H1 (cell line): ENCODE data around the gene TMEM151B. TPM values are rescaled to one million over a fixed set of nuclear protein-coding genes. Genes with fewer than 3 reads are reported as not detected.

Source experiments
- CTCF ChIA-PET: fragments of 300-600 bp; sonication (Branson Sonifier 250); formaldehyde crosslinking; loops from one replicate; lab custom pipeline; 2021; ENCODE audit not compliant: partially characterized antibody; lab: Charles Lee
- POLR2A ChIA-PET: fragments of 300-600 bp; sonication (Branson Sonifier 250); formaldehyde crosslinking; loops from one replicate; lab custom pipeline; 2021; ENCODE audit warnings: inconsistent platforms; ENCODE audit not compliant: partially characterized antibody; lab: Charles Lee
- DNase-seq, 2 experiments: peaks; one replicate each; pipeline versions ENCODE4 v3.0.0 to v3.0.0-alpha.2; 2010 to 2022; ENCODE audit warnings: low spot score in 2 of 2, low read depth in 1 of 2, mixed read lengths in 1 of 2
- FAIRE-seq: peaks from 2 replicates; lab custom pipeline; 2011; peaks lifted over from hg19 to GRCh38; lab: Jason Lieb, UNC
- H2AFZ ChIP-seq: 2 replicates; pipeline ENCODE4 v1.8.1; 2012; ENCODE audit warnings: low read length, inconsistent platforms
- H2AK5ac ChIP-seq: 2 replicates; pipeline ENCODE4 v1.6.1; 2013; ENCODE audit warnings: low read depth, low read length
- H2BK120ac ChIP-seq: replicated peaks from 2 replicates; pipeline ENCODE3; 2013; ENCODE audit warnings: low read depth, low read length, inconsistent platforms
- H2BK12ac ChIP-seq: 2 replicates; pipeline ENCODE4 v1.6.1; 2013; ENCODE audit warnings: low read depth, low read length
- H2BK15ac ChIP-seq: 2 replicates; pipeline ENCODE4 v1.6.1; 2013; ENCODE audit warnings: low read length
- H2BK20ac ChIP-seq: 2 replicates; pipeline ENCODE4 v1.6.1; 2013; ENCODE audit warnings: low read length
- H2BK5ac ChIP-seq: 2 replicates; pipeline ENCODE4 v1.6.1; 2013; ENCODE audit warnings: low read depth, low read length
- H3K14ac ChIP-seq: 2 replicates; pipeline ENCODE4 v1.6.1; 2013; ENCODE audit warnings: inconsistent platforms; ENCODE audit not compliant: insufficient read length
- H3K18ac ChIP-seq: 2 replicates; pipeline ENCODE4 v1.6.1; 2013; ENCODE audit warnings: low read length; ENCODE audit errors: extremely low read depth
- H3K23ac ChIP-seq: 2 replicates; pipeline ENCODE4 v1.6.1; 2013; ENCODE audit warnings: inconsistent platforms; ENCODE audit not compliant: insufficient read length
- H3K23me2 ChIP-seq: 2 replicates; pipeline ENCODE4 v1.6.1; 2013; ENCODE audit warnings: low read depth, low read length
- H3K27ac ChIP-seq: 2 replicates; pipeline ENCODE4 v1.6.1; 2011; ENCODE audit warnings: low read depth, low read length, inconsistent platforms
- H3K27me3 ChIP-seq, 4 experiments: replicated peaks in 1 of 4; 1 replicate in 1 of 4; 2 replicates in 3 of 4; pipeline versions ENCODE4 v1.6.1 to v1.8.1; 2011 to 2013; ENCODE audit warnings: low read length in 3 of 4, mild to moderate bottlenecking in 3 of 4, inconsistent platforms in 2 of 4, mixed read lengths in 2 of 4, moderate library complexity in 1 of 4; ENCODE audit not compliant: control insufficient read depth in 3 of 4, insufficient read depth in 3 of 4; ENCODE audit errors: extremely low read depth in 1 of 4
- H3K36me3 ChIP-seq, 4 experiments: 2 replicates each; pipeline versions ENCODE4 v1.6.1 to v1.8.1; 2011 to 2013; ENCODE audit warnings: mild to moderate bottlenecking in 4 of 4, low read length in 3 of 4, moderate library complexity in 2 of 4, control low read depth in 1 of 4, inconsistent platforms in 1 of 4; ENCODE audit not compliant: insufficient read depth in 4 of 4, control insufficient read depth in 2 of 4
- H3K4ac ChIP-seq: replicated peaks from 2 replicates; pipeline ENCODE3; 2013; ENCODE audit warnings: low read length, low read depth, mixed read lengths, inconsistent platforms; ENCODE audit not compliant: insufficient read length
- H3K4me1 ChIP-seq, 4 experiments: replicated peaks in 1 of 4; 1 replicate in 1 of 4; 2 replicates in 3 of 4; pipeline versions ENCODE4 v1.6.1 to v1.8.1; 2011 to 2013; ENCODE audit warnings: low read length in 3 of 4, inconsistent platforms in 2 of 4, mixed read lengths in 1 of 4; ENCODE audit not compliant: insufficient read depth in 4 of 4, control insufficient read depth in 3 of 4
- H3K4me2 ChIP-seq, 2 experiments: 2 replicates each; pipeline versions ENCODE4 v1.6.1 to v1.8.1; 2011 to 2013; ENCODE audit warnings: low read depth in 2 of 2, low read length in 2 of 2, control low read depth in 1 of 2, inconsistent platforms in 1 of 2, mild to moderate bottlenecking in 1 of 2; ENCODE audit not compliant: insufficient read depth in 1 of 2
- H3K4me3 ChIP-seq, 4 experiments: fragments of 200-600, 300-600 bp in 1 of 4; sonication (generic), shearing (Covaris generic), sonication (Bioruptor Twin) in 1 of 4; 2 replicates each; pipeline versions ENCODE4 v1.5.1 to v1.8.1; 2011 to 2016; ENCODE audit warnings: low read length in 4 of 4, low read depth in 3 of 4, control low read depth in 2 of 4, inconsistent platforms in 2 of 4, mild to moderate bottlenecking in 2 of 4, mixed read lengths in 1 of 4, moderate library complexity in 1 of 4; ENCODE audit not compliant: insufficient read depth in 2 of 4; ENCODE audit errors: extremely low read depth in 1 of 4
- H3K56ac ChIP-seq: replicated peaks from 2 replicates; pipeline ENCODE3; 2013; ENCODE audit warnings: low read depth, mild to moderate bottlenecking, mixed read lengths, low read length, inconsistent platforms; ENCODE audit not compliant: insufficient read length
- H3K79me1 ChIP-seq: 2 replicates; pipeline ENCODE4 v1.6.1; 2013; ENCODE audit warnings: low read depth, low read length, control low read depth
- H3K79me2 ChIP-seq, 2 experiments: 2 replicates each; pipeline versions ENCODE4 v1.6.1 to v1.8.1; 2012 to 2013; ENCODE audit warnings: low read length in 2 of 2, mild to moderate bottlenecking in 2 of 2, inconsistent platforms in 1 of 2; ENCODE audit not compliant: insufficient read depth in 2 of 2, control insufficient read depth in 1 of 2
- H3K9ac ChIP-seq, 4 experiments: replicated peaks in 1 of 4; 1 replicate in 1 of 4; 2 replicates in 3 of 4; pipeline versions ENCODE4 v1.6.1 to v1.8.1; 2011 to 2013; ENCODE audit warnings: low read depth in 3 of 4, low read length in 3 of 4, control low read depth in 2 of 4, mild to moderate bottlenecking in 2 of 4, moderate library complexity in 2 of 4, inconsistent platforms in 1 of 4; ENCODE audit errors: extremely low read depth in 1 of 4
- H3K9me3 ChIP-seq, 2 experiments: 2 replicates each; pipeline versions ENCODE4 v1.6.1 to v1.8.1; 2012 to 2013; ENCODE audit warnings: mild to moderate bottlenecking in 2 of 2, moderate library complexity in 2 of 2, control low read depth in 1 of 2, inconsistent platforms in 1 of 2, low read depth in 1 of 2, low read length in 1 of 2, mixed read lengths in 1 of 2; ENCODE audit not compliant: insufficient read depth in 2 of 2
- H4K20me1 ChIP-seq, 2 experiments: replicated peaks in 1 of 2; 2 replicates each; pipeline versions ENCODE3 to v1.8.1; 2011 to 2013; ENCODE audit warnings: inconsistent platforms in 2 of 2, low read length in 2 of 2, mild to moderate bottlenecking in 1 of 2; ENCODE audit not compliant: insufficient read depth in 2 of 2, control insufficient read depth in 1 of 2
- H4K5ac ChIP-seq: 2 replicates; pipeline ENCODE4 v1.6.1; 2013; ENCODE audit warnings: low read length, low read depth, mixed read lengths, inconsistent platforms; ENCODE audit not compliant: insufficient read length
- H4K8ac ChIP-seq: 2 replicates; pipeline ENCODE4 v1.8.0; 2013; ENCODE audit warnings: mild to moderate bottlenecking, moderate library complexity, low read length, inconsistent platforms; ENCODE audit not compliant: insufficient read depth; ENCODE audit errors: extremely low read depth
- H4K91ac ChIP-seq: replicated peaks from 2 replicates; pipeline ENCODE3; 2013; ENCODE audit warnings: low read length, mixed read lengths, inconsistent platforms; ENCODE audit not compliant: insufficient read length
- ATF2 ChIP-seq: IDR thresholded peaks from 2 replicates; pipeline ENCODE4 v1.6.1; 2012; ENCODE audit warnings: low read length, inconsistent platforms
- HDAC6 ChIP-seq: IDR thresholded peaks from one replicate; pipeline ENCODE4 v1.7.1; 2012; ENCODE audit warnings: low read depth, mild to moderate bottlenecking, inconsistent platforms, low read length, moderate library complexity
- MAX ChIP-seq: IDR thresholded peaks from 2 replicates; pipeline ENCODE4 v1.6.1; 2012; ENCODE audit warnings: inconsistent platforms
- NRF1 ChIP-seq: IDR thresholded peaks from 2 replicates; pipeline ENCODE4 v1.6.1; 2011; ENCODE audit warnings: mild to moderate bottlenecking, low read depth, low read length, improper control_type of control experiment
- POLR2AphosphoS5 ChIP-seq: IDR thresholded peaks from 2 replicates; pipeline ENCODE4 v1.6.1; 2011; ENCODE audit warnings: low read depth, low read length
- RAD21 ChIP-seq, 2 experiments: IDR thresholded peaks in 1 of 2; conservative IDR thresholded peaks in 1 of 2; 2 replicates each; pipeline ENCODE4 v1.6.1; 2011; ENCODE audit warnings: low read depth in 2 of 2, low read length in 2 of 2, improper control_type of control experiment in 1 of 2, inconsistent platforms in 1 of 2, mild to moderate bottlenecking in 1 of 2, moderate library complexity in 1 of 2
- RBBP5 ChIP-seq: IDR thresholded peaks from 2 replicates; pipeline ENCODE4 v1.7.1; 2012; ENCODE audit warnings: low read depth, mild to moderate bottlenecking, inconsistent platforms, low read length, moderate library complexity, borderline replicate concordance
- SIX5 ChIP-seq: IDR thresholded peaks from 2 replicates; pipeline ENCODE4 v1.6.1; 2011; ENCODE audit warnings: mild to moderate bottlenecking, low read depth, low read length
- SP4 ChIP-seq: IDR thresholded peaks from 2 replicates; pipeline ENCODE4 v1.6.1; 2012; ENCODE audit warnings: low read length, inconsistent platforms
- SRF ChIP-seq: IDR thresholded peaks from 2 replicates; pipeline ENCODE4 v1.6.1; 2011; ENCODE audit warnings: mild to moderate bottlenecking, low read depth, low read length, moderate library complexity
- TBP ChIP-seq: IDR thresholded peaks from 2 replicates; pipeline ENCODE4 v1.6.1; 2011; ENCODE audit warnings: low read depth, low read length, improper control_type of control experiment
- WGBS, 2 experiments: shearing (Covaris generic) in 1 of 2; methylation state at CpG; one replicate each; pipeline versions ENCODE4 v1.1.6 to v1.1.7; 2013 to 2015; ENCODE audit warnings: low lambda C conversion rate in 2 of 2, mixed read lengths in 2 of 2, inconsistent platforms in 1 of 2, low coverage in 1 of 2, missing lambda C conversion rate in 1 of 2; ENCODE audit not compliant: insufficient replicate concordance in 2 of 2, insufficient coverage in 1 of 2, insufficient read length in 1 of 2; ENCODE audit errors: extremely low coverage in 1 of 2, missing lambda C conversion rate in 1 of 2; 5-methylcytosine and 5-hydroxymethylcytosine counted together
- polyA plus RNA-seq, 7 experiments: library from polyadenylated mRNA; depleted of rRNA in 3 of 7; stranded (reverse) in 5 of 7; unstranded in 2 of 7; fragments of >200 nt in 5 of 7; fragments of 200-250 nt in 2 of 7; gene quantifications; 1 replicate in 5 of 7; 2 replicates in 1 of 7; 4 replicates in 1 of 7; pipeline versions ENCODE4 v1.2.1 to v1.2.3, GENCODE V29; 2011 to 2013; ENCODE audit warnings: missing spikeins in 2 of 7, mixed read lengths in 2 of 7
- total RNA-seq: library from RNA; stranded (reverse); fragmentation: NEBNext Ultra II Directional; extraction: Animal tissue kit (Norgen Biotek cat#: 25700); gene quantifications from 2 replicates; pipeline ENCODE4 v1.2.1, GENCODE V29; 2021

Gene TMEM151B
- total and polyA plus RNA-seq, 2 of the 8 experiments (the other 6 are each of a cell fraction or from before 2014, with no cell fraction given) = 8.0 to 15.5 TPM

- Histone ChIP-seq H2BK5ac (no peak overlapping the region), H3K4ac (no peak overlapping the region), H2BK12ac (no peak overlapping the region), H3K56ac (no peak overlapping the region), H3K14ac (no peak overlapping the region), H2BK20ac (no peak overlapping the region), H3K4me1 (no peaks in the 10 kb centered on the region), H3K27me3 (no peaks in the 10 kb centered on the region), H3K4me2 (no peak overlapping the region), H4K20me1 (no peaks in the 10 kb centered on the region), H4K8ac (no peak overlapping the region), H3K18ac (no peak overlapping the region), H2BK15ac (no peak overlapping the region), H3K23me2 (no peaks in the 10 kb centered on the region; the same call in 1 of the 2 replicates), H3K9me3 (no peaks in the 10 kb centered on the region), H3K9ac (no peak overlapping the region), H3K79me2 (no peaks in the 10 kb centered on the region), H2AFZ (no peak overlapping the region), H3K79me1 (no peaks in the 10 kb centered on the region), H2AK5ac (no peak overlapping the region), H3K23ac (no peak overlapping the region), H3K36me3 (no peaks in the 10 kb centered on the region), H4K5ac (no peak overlapping the region), H4K91ac (no peak overlapping the region), H2BK120ac (no peak overlapping the region), H3K4me3 (no peak overlapping the region), H3K27ac (no peak overlapping the region)
- 77% methylated on average over 1 of the region's 1 CpG; no CpG with 5 or more reads in 1 of the 2 experiments for WGBS, 2 experiments
- DNase-seq (no peak), FAIRE-seq (no peak)
- CTCF ChIA-PET = interaction anchor here (1.1 to 1.4 kb wide), 3 partner anchors 9 to 46 kb away, joined by 3 read pairs; no protein-coding TSS in a partner anchor
- POLR2A ChIA-PET = no interaction called here
- TF ChIP-seq RBBP5 (no peak), SRF (no peak), ATF2 (no peak), SIX5 (no peak), HDAC6 (no peak), NRF1 (no peak), MAX (no peak), RAD21 (IDR thresholded peaks at IDR 0.05 in 1 of 2, conservative IDR thresholded peaks at IDR 0.05 in 1 of 2; ENCODE audit: low read depth in 2 of 2, low read length in 2 of 2) (no peak), TBP (no peak), SP4 (no peak), POLR2AphosphoS5 (no peak)
Observed at GRCh38 chr6:44356487-44356886, 86.2 kb downstream of the TMEM151B start.
